Neural progenitor cell (in vitro differentiated cells): ENCODE results near the gene NDUFS2.

Source experiments
- EZH2 ChIP-seq: fragments of 200-600 bp; sonication (generic); IDR thresholded peaks from 2 replicates; pipeline ENCODE4 v1.6.1; 2017; ENCODE audit warnings: antibody characterized with exemption, mild to moderate bottlenecking, moderate library complexity
- EZH2phosphoT487 ChIP-seq: fragments of 200-600 bp; sonication (generic); IDR thresholded peaks from 2 replicates; pipeline ENCODE4 v1.6.1; 2017; ENCODE audit warnings: antibody characterized with exemption
- TF ChIP-seq, protein P1 (sequence below): fragments of 200-600 bp; sonication (generic); IDR thresholded peaks from 2 replicates; pipeline ENCODE4 v1.5.1; 2017; ENCODE audit warnings: antibody characterized with exemption, mild to moderate bottlenecking

GRCh38 chr1:161188381-161188780 is 13.8 kb upstream of the NDUFS2 start:
- TF ChIP-seq EZH2phosphoT487 (no peak), EZH2 (no peak)
- TF ChIP-seq, protein P1, sequence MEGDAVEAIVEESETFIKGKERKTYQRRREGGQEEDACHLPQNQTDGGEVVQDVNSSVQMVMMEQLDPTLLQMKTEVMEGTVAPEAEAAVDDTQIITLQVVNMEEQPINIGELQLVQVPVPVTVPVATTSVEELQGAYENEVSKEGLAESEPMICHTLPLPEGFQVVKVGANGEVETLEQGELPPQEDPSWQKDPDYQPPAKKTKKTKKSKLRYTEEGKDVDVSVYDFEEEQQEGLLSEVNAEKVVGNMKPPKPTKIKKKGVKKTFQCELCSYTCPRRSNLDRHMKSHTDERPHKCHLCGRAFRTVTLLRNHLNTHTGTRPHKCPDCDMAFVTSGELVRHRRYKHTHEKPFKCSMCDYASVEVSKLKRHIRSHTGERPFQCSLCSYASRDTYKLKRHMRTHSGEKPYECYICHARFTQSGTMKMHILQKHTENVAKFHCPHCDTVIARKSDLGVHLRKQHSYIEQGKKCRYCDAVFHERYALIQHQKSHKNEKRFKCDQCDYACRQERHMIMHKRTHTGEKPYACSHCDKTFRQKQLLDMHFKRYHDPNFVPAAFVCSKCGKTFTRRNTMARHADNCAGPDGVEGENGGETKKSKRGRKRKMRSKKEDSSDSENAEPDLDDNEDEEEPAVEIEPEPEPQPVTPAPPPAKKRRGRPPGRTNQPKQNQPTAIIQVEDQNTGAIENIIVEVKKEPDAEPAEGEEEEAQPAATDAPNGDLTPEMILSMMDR: no peak
